Activated CD4-positive, alpha-beta T cell treated with anti-CD3 and anti-CD28 coated beads, Interleukin-2, amount 10 ng/mL, durations not matched to agents 7 days and 5 days (primary cell): ENCODE measurements around the gene ASAP2. TPM values are rescaled to one million over a fixed set of nuclear protein-coding genes. Genes with fewer than 3 reads are reported as not detected.

Experiments
- CTCF ChIA-PET: fragments of 350-600 bp; sonication (Branson Sonifier 250); formaldehyde crosslinking; loops from one replicate; lab custom pipeline; 2021; ENCODE audit warnings: antibody characterized with exemption; lab: Charles Lee
- POLR2A ChIA-PET: fragments of 350-600 bp; sonication (Branson Sonifier 250); formaldehyde crosslinking; loops from one replicate; lab custom pipeline; 2021; ENCODE audit warnings: antibody characterized with exemption; lab: Charles Lee
- DNase-seq: peaks from one replicate; pipeline ENCODE4 v3.0.0-alpha.2; 2020
- H3K27ac Mint-ChIP-seq: one replicate; pipeline ENCODE4 v1.8.0; 2021; ENCODE audit warnings: mild to moderate bottlenecking, moderate library complexity, mixed read lengths
- H3K27me3 Mint-ChIP-seq: one replicate; pipeline ENCODE4 v1.8.0; 2021; ENCODE audit warnings: mixed read lengths
- H3K36me3 Mint-ChIP-seq: one replicate; pipeline ENCODE4 v1.8.0; 2021; ENCODE audit warnings: low read depth, mixed read lengths
- H3K4me1 Mint-ChIP-seq: one replicate; pipeline ENCODE4 v1.8.0; 2021; ENCODE audit warnings: mixed read lengths
- H3K4me3 Mint-ChIP-seq: one replicate; pipeline ENCODE4 v1.8.0; 2021; ENCODE audit warnings: mild to moderate bottlenecking, moderate library complexity, mixed read lengths
- H3K9me3 Mint-ChIP-seq: one replicate; pipeline ENCODE4 v1.8.0; 2021; ENCODE audit warnings: mixed read lengths
- total RNA-seq, 2 experiments: library from RNA; stranded (reverse); gene quantifications; one replicate each; pipeline ENCODE4 v1.2.3, GENCODE V29; 2021

The ASAP2 gene
- total RNA-seq, 2 experiments from 2014 or later, result 0.17 to 0.25 TPM

- DNase-seq, result no peak
- Mint-ChIP-seq H3K36me3 (no peaks in the 10 kb centered on the region), H3K27me3 (peaks cover 29% of the 10 kb centered on the region), H3K4me1 (no peaks in the 10 kb centered on the region), H3K4me3 (no peak overlapping the region), H3K27ac (no peak overlapping the region), H3K9me3 (no peaks in the 10 kb centered on the region)
- CTCF ChIA-PET, result no interaction called here
- POLR2A ChIA-PET, result no interaction called here
Observed at GRCh38 chr2:9220201-9220600, 13.6 kb downstream of the ASAP2 start.

- Mint-ChIP-seq H3K36me3 (no peaks in the 10 kb centered on the region), H3K27me3 (peaks cover 24% of the 10 kb centered on the region), H3K4me3 (no peak overlapping the region), H3K9me3 (no peaks in the 10 kb centered on the region), H3K27ac (no peak overlapping the region), H3K4me1 (no peaks in the 10 kb centered on the region)
- ChIA-PET CTCF (interaction anchor here (0.6 kb wide), 2 partner anchors 174 to 716 kb away, joined by 3 read pairs; no protein-coding TSS in a partner anchor), POLR2A (no interaction called here)
- DNase-seq, result no peak
Observed at GRCh38 chr2:9221223-9221622, 14.6 kb downstream of the ASAP2 start.

GRCh38 chr2:9222239-9222892 is 15.8 kb downstream of the ASAP2 start:
- H3K36me3 Mint-ChIP-seq, result no peaks in the 10 kb centered on the region
- peaks cover 22% of the 10 kb centered on the region for H3K27me3 Mint-ChIP-seq
- CTCF ChIA-PET, result interaction anchor here (0.6 kb wide), 2 partner anchors 17 to 1352 kb away, joined by 3 read pairs; no protein-coding TSS in a partner anchor
- no peak overlapping the region for H3K27ac Mint-ChIP-seq
- no peak overlapping the region for H3K4me3 Mint-ChIP-seq
- no peak for DNase-seq
- H3K4me1 Mint-ChIP-seq, result no peaks in the 10 kb centered on the region
- POLR2A ChIA-PET, result no interaction called here
- no peaks in the 10 kb centered on the region for H3K9me3 Mint-ChIP-seq

GRCh38 chr2:9222893-9223287 is 16.3 kb downstream of the ASAP2 start:
- no peak overlapping the region for H3K27ac Mint-ChIP-seq
- POLR2A ChIA-PET, result no interaction called here
- no peak for DNase-seq
- CTCF ChIA-PET, result no interaction called here
- no peaks in the 10 kb centered on the region for H3K36me3 Mint-ChIP-seq
- no peaks in the 10 kb centered on the region for H3K9me3 Mint-ChIP-seq
- H3K4me1 Mint-ChIP-seq, result no peaks in the 10 kb centered on the region
- H3K27me3 Mint-ChIP-seq, result peaks cover 21% of the 10 kb centered on the region
- H3K4me3 Mint-ChIP-seq, result no peak overlapping the region

GRCh38 chr2:9225806-9226205 is 19.2 kb downstream of the ASAP2 start:
- DNase-seq, result no peak
- Mint-ChIP-seq H3K27ac (no peak overlapping the region), H3K36me3 (no peaks in the 10 kb centered on the region), H3K27me3 (peaks cover 9% of the 10 kb centered on the region), H3K4me3 (no peak overlapping the region), H3K9me3 (no peaks in the 10 kb centered on the region), H3K4me1 (no peaks in the 10 kb centered on the region)
- CTCF ChIA-PET, result no interaction called here
- POLR2A ChIA-PET, result no interaction called here

- Mint-ChIP-seq H3K9me3 (no peaks in the 10 kb centered on the region), H3K36me3 (no peaks in the 10 kb centered on the region), H3K4me3 (no peak overlapping the region), H3K4me1 (no peaks in the 10 kb centered on the region), H3K27me3 (peaks cover 9% of the 10 kb centered on the region), H3K27ac (no peak overlapping the region)
- DNase-seq, result no peak
- POLR2A ChIA-PET, result no interaction called here
- CTCF ChIA-PET, result interaction anchor here (0.8 kb wide), 1 partner anchor 11 kb away, joined by 3 read pairs; no protein-coding TSS in a partner anchor
Observed at GRCh38 chr2:9226458-9227380, 20.1 kb downstream of the ASAP2 start.

- no peak for DNase-seq
- Mint-ChIP-seq H3K36me3 (no peaks in the 10 kb centered on the region), H3K4me1 (no peaks in the 10 kb centered on the region), H3K27me3 (peaks cover 15% of the 10 kb centered on the region), H3K27ac (no peak overlapping the region), H3K4me3 (no peak overlapping the region), H3K9me3 (no peaks in the 10 kb centered on the region)
- ChIA-PET POLR2A (no interaction called here), CTCF (no interaction called here)
Observed at GRCh38 chr2:9228088-9228751, 21.6 kb downstream of the ASAP2 start.

GRCh38 chr2:9228781-9229469 is 22.3 kb downstream of the ASAP2 start:
- POLR2A ChIA-PET, result no interaction called here
- no peak for DNase-seq
- Mint-ChIP-seq H3K4me3 (no peak overlapping the region), H3K27ac (no peak overlapping the region), H3K9me3 (no peaks in the 10 kb centered on the region), H3K36me3 (no peaks in the 10 kb centered on the region), H3K27me3 (peaks cover 15% of the 10 kb centered on the region), H3K4me1 (no peaks in the 10 kb centered on the region)
- CTCF ChIA-PET, result no interaction called here

GRCh38 chr2:9229470-9229820 is 22.8 kb downstream of the ASAP2 start:
- no peaks in the 10 kb centered on the region for H3K36me3 Mint-ChIP-seq
- H3K9me3 Mint-ChIP-seq, result no peaks in the 10 kb centered on the region
- H3K27me3 Mint-ChIP-seq, result peaks cover 15% of the 10 kb centered on the region
- H3K4me3 Mint-ChIP-seq, result no peak overlapping the region
- H3K27ac Mint-ChIP-seq, result no peak overlapping the region
- no peaks in the 10 kb centered on the region for H3K4me1 Mint-ChIP-seq
- DNase-seq, result no peak
- ChIA-PET POLR2A (no interaction called here), CTCF (no interaction called here)

- Mint-ChIP-seq H3K4me3 (no peak overlapping the region), H3K9me3 (no peaks in the 10 kb centered on the region), H3K27ac (no peak overlapping the region), H3K27me3 (peaks cover 15% of the 10 kb centered on the region), H3K36me3 (no peaks in the 10 kb centered on the region), H3K4me1 (no peaks in the 10 kb centered on the region)
- ChIA-PET POLR2A (no interaction called here), CTCF (no interaction called here)
- no peak for DNase-seq
Observed at GRCh38 chr2:9230051-9230802, 23.6 kb downstream of the ASAP2 start.

GRCh38 chr2:9230881-9231280 is 24.3 kb downstream of the ASAP2 start:
- H3K4me1 Mint-ChIP-seq, result no peaks in the 10 kb centered on the region
- no peak overlapping the region for H3K27ac Mint-ChIP-seq
- H3K36me3 Mint-ChIP-seq, result no peaks in the 10 kb centered on the region
- no peak for DNase-seq
- no peak overlapping the region for H3K4me3 Mint-ChIP-seq
- peaks cover 15% of the 10 kb centered on the region for H3K27me3 Mint-ChIP-seq
- ChIA-PET CTCF (no interaction called here), POLR2A (no interaction called here)
- no peaks in the 10 kb centered on the region for H3K9me3 Mint-ChIP-seq
